ENCODE measurements around the gene ACVR2B. TPM values are rescaled to one million over a fixed set of nuclear protein-coding genes. Genes with fewer than 3 reads are reported as not detected.

ACVR2B gene
- total RNA-seq, 2 experiments from 2014 or later = 4.5 to 4.7 TPM

DNA sequence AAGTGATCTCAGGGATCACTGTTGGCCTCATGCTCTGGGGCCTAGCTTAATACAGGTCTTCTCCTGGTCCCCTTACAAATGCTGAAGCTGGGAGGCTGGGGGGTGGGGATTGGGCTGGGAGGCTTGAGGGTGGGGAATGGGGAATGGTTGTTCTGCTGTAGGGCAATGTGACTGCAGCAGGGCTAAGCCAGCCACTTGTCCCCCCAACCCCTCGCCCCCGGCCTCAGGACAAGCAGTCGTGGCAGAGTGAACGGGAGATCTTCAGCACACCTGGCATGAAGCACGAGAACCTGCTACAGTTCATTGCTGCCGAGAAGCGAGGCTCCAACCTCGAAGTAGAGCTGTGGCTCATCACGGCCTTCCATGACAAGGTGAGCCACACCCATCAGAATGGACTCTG, 25.2 kb downstream of the ACVR2B start:
- Mint-ChIP-seq H3K27ac (no peak overlapping the region), H3K27me3 (ENCODE audit: low read depth) (no peaks in the 10 kb centered on the region), H3K9me3 (ENCODE audit: insufficient read depth) (no peaks in the 10 kb centered on the region), H3K36me3 (ENCODE audit: low read depth) (peaks cover 5% of the 10 kb centered on the region), H3K4me1 (ENCODE audit: low read depth) (no peaks in the 10 kb centered on the region), H3K4me3 (no peak overlapping the region)
- ATAC-seq (no peak), DNase-seq (peak; percentile 17)
- ChIA-PET CTCF (interaction anchor here (1.4 to 6.5 kb wide), 5 partner anchors 11 to 362 kb away, joined by 5 to 69 read pairs (median 8); partner anchors contain the start of gene XYLB), POLR2A (no interaction called here)

DNA sequence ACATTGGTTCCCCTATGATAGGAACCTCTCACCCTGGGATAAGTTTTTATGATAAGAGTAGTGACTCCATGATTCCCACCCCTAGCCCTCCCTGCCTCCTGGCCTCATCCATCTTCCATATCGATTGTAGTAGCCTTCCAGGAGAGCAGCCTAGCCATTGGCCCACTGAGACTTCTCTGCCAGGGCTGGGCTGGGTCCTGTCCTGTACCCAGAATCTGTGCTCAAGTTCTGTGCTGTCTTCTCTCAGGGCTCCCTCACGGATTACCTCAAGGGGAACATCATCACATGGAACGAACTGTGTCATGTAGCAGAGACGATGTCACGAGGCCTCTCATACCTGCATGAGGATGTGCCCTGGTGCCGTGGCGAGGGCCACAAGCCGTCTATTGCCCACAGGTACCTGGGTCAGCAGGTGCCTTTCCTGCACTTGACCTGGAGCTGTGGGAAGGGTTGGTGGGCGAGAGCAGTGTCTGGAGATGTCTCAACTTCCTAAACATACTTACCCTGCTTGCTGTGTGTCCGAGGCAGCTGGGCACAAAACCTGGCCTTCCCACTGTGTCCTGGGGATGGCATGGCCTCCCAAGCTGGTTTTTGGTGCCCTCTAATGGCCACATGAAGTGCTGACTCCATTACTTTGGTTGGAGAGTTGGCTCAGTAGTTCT, 25.9 kb downstream of the ACVR2B start:
- Mint-ChIP-seq H3K36me3 (ENCODE audit: low read depth) (peaks cover 5% of the 10 kb centered on the region), H3K9me3 (ENCODE audit: insufficient read depth) (no peaks in the 10 kb centered on the region), H3K27ac (no peak overlapping the region), H3K4me1 (ENCODE audit: low read depth) (no peaks in the 10 kb centered on the region), H3K27me3 (ENCODE audit: low read depth) (no peaks in the 10 kb centered on the region), H3K4me3 (no peak overlapping the region)
- ATAC-seq (peak; percentile 71), DNase-seq (peak; percentile 59)
- ChIA-PET POLR2A (no interaction called here), CTCF (interaction anchor here (0.7 to 6.5 kb wide), 22 partner anchors 9 to 362 kb away, joined by 3 to 69 read pairs (median 5); partner anchors contain the start of gene XYLB)

DNA sequence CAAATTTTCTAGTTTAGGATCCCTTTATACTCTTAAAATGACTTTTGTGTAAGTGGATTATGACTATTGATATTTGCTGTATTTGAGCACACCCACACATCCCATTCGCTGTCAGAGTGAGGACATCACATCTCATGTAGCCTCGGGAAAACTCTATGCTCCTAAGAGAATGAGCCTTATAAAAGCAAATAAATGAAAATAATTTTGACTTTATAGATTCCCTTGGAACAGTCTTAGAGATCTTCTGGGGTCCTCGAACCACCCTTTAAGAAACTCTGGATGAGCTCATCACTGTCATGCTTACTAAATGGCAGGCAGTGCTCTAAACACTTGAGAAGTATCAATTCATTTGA, 26.4 kb downstream of the ACVR2B start:
- ChIA-PET CTCF (interaction anchor here (0.8 to 6.5 kb wide), 29 partner anchors 9 to 363 kb away, joined by 3 to 69 read pairs (median 5); partner anchors contain the start of genes EXOG and XYLB), POLR2A (no interaction called here)
- Mint-ChIP-seq H3K27me3 (ENCODE audit: low read depth) (no peaks in the 10 kb centered on the region), H3K27ac (no peak overlapping the region), H3K36me3 (ENCODE audit: low read depth) (peaks cover 5% of the 10 kb centered on the region), H3K4me3 (no peak overlapping the region), H3K4me1 (ENCODE audit: low read depth) (no peaks in the 10 kb centered on the region), H3K9me3 (ENCODE audit: insufficient read depth) (no peaks in the 10 kb centered on the region)
- DNase-seq (no peak), ATAC-seq (no peak)

GRCh38 chr3:38480930-38481329, 27.2 kb downstream of the ACVR2B start:
- ChIA-PET POLR2A (no interaction called here), CTCF (interaction anchor here (0.6 to 6.5 kb wide), 24 partner anchors 10 to 361 kb away, joined by 3 to 69 read pairs (median 4); partner anchors contain the start of genes EXOG and XYLB)
- no peak overlapping the region for H3K27ac Mint-ChIP-seq
- H3K9me3 Mint-ChIP-seq (ENCODE audit: insufficient read depth) = no peaks in the 10 kb centered on the region
- no peak overlapping the region for H3K4me3 Mint-ChIP-seq
- DNase-seq (peak; percentile 16), ATAC-seq (no peak)
- H3K27me3 Mint-ChIP-seq (ENCODE audit: low read depth) = no peaks in the 10 kb centered on the region
- H3K4me1 Mint-ChIP-seq (ENCODE audit: low read depth) = no peaks in the 10 kb centered on the region
- peaks cover 5% of the 10 kb centered on the region for H3K36me3 Mint-ChIP-seq (ENCODE audit: low read depth)

- DNase-seq (no peak), ATAC-seq (no peak)
- Mint-ChIP-seq H3K4me3 (no peak overlapping the region), H3K9me3 (ENCODE audit: insufficient read depth) (no peaks in the 10 kb centered on the region), H3K4me1 (ENCODE audit: low read depth) (peaks cover 7% of the 10 kb centered on the region), H3K36me3 (ENCODE audit: low read depth) (peaks cover 5% of the 10 kb centered on the region), H3K27ac (no peak overlapping the region), H3K27me3 (ENCODE audit: low read depth) (no peaks in the 10 kb centered on the region)
- CTCF ChIA-PET = interaction anchor here (0.9 to 6.5 kb wide), 2 partner anchors 18 to 138 kb away, joined by 3 to 69 read pairs; partner anchors contain the start of gene XYLB
- POLR2A ChIA-PET = interaction anchor here (1.2 kb wide), 1 partner anchor 318 kb away, joined by 3 read pairs; the partner anchor contains the start of gene OXSR1
These were observed 29.3 kb downstream of the ACVR2B start for GRCh38 chr3:38482951-38483350.

DNA sequence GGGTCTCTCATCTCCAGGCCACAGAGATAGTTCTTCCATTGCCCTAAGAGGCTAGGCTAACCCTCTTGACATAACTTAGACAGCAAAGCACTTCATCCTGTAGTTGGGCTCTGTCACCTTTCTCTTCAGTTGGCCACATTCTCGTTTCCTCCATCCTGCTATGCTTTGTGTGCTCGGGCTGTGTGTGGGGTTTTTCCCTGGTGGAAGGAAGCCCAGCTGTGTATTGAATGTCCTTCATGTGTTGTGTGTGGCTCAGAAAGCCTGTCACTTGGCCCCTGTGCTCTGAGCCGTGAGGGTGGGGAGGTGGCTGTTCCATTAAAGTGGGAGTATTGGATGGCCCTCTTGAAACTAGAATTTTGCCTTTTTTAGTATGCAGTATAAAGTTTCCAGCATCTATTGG, 33.6 kb downstream of the ACVR2B start:
- Mint-ChIP-seq H3K27me3 (ENCODE audit: low read depth) (no peaks in the 10 kb centered on the region), H3K27ac (no peak overlapping the region), H3K9me3 (ENCODE audit: insufficient read depth) (no peaks in the 10 kb centered on the region), H3K4me3 (no peak overlapping the region), H3K4me1 (ENCODE audit: low read depth) (peaks cover 7% of the 10 kb centered on the region), H3K36me3 (ENCODE audit: low read depth) (peaks cover 2% of the 10 kb centered on the region)
- POLR2A ChIA-PET = no interaction called here
- ATAC-seq = no peak
- CTCF ChIA-PET = interaction anchor here (1.2 to 3.8 kb wide), 3 partner anchors 9 to 141 kb away, joined by 3 to 14 read pairs (median 11); partner anchors contain the start of genes EXOG and XYLB
- DNase-seq = no peak

- no peaks in the 10 kb centered on the region for H3K36me3 Mint-ChIP-seq (ENCODE audit: low read depth)
- peaks cover 7% of the 10 kb centered on the region for H3K4me1 Mint-ChIP-seq (ENCODE audit: low read depth)
- H3K27ac Mint-ChIP-seq = no peak overlapping the region
- ChIA-PET POLR2A (interaction anchor here (0.6 kb wide), 1 partner anchor 15 kb away, joined by 3 read pairs; no protein-coding TSS in a partner anchor), CTCF (interaction anchor here (3.0 to 3.8 kb wide), 2 partner anchors 33 to 142 kb away, joined by 11 to 14 read pairs; partner anchors contain the start of gene XYLB)
- DNase-seq (no peak), ATAC-seq (no peak)
- no peak overlapping the region for H3K4me3 Mint-ChIP-seq
- H3K27me3 Mint-ChIP-seq (ENCODE audit: low read depth) = no peaks in the 10 kb centered on the region
- H3K9me3 Mint-ChIP-seq (ENCODE audit: insufficient read depth) = no peaks in the 10 kb centered on the region
These were observed 35.3 kb downstream of the ACVR2B start for GRCh38 chr3:38488949-38489348.

- DNase-seq = no peak
- Mint-ChIP-seq H3K9me3 (ENCODE audit: insufficient read depth) (no peaks in the 10 kb centered on the region), H3K36me3 (ENCODE audit: low read depth) (no peaks in the 10 kb centered on the region), H3K27ac (no peak overlapping the region), H3K4me1 (ENCODE audit: low read depth) (peaks cover 7% of the 10 kb centered on the region), H3K27me3 (ENCODE audit: low read depth) (no peaks in the 10 kb centered on the region), H3K4me3 (no peak overlapping the region)
- POLR2A ChIA-PET = interaction anchor here (0.6 kb wide), 1 partner anchor 16 kb away, joined by 3 read pairs; no protein-coding TSS in a partner anchor
- CTCF ChIA-PET = interaction anchor here (0.9 to 3.8 kb wide), 4 partner anchors 10 to 162 kb away, joined by 3 to 14 read pairs (median 10); partner anchors contain the start of gene XYLB
- no peak for ATAC-seq
These were observed 36.1 kb downstream of the ACVR2B start for GRCh38 chr3:38489766-38490165.

DNA sequence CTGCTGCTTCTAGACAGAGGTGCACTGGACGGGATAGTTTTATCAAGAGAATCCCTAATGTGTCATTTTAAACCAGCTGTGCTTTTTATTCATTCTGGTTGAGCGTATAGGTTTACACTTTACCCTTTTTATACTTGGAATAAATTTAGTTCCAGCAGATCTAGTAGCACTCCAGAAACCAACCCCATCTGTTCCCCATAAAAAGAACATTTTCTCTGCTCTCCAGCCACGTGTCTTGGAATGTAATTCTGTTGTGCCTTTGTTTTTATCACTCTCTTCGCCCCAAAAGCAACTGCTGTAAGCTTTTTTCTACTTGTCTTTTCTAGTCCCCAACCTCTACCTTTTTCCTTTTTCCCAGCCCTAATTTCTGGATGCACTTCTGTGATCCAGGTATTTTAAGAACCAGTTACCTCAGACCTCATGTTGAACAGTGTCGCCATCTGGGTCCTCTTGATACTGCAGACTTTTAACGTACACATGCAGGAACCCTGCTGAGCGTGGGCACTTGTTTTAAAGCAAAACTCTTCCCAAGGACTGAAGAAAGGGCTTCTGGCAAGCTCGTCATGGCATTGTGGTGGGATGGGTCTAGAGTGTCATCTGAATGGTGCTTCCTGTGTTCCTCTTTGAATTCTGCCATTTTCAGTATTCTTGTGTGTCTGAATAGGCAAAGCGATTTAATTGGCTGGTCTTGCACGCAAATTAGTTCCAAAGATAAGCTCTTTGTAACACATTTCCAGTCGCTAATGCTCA, 36.8 kb downstream of the ACVR2B start:
- H3K4me3 Mint-ChIP-seq = no peak overlapping the region
- no peaks in the 10 kb centered on the region for H3K9me3 Mint-ChIP-seq (ENCODE audit: insufficient read depth)
- ChIA-PET POLR2A (no interaction called here), CTCF (interaction anchor here (0.9 to 3.8 kb wide), 4 partner anchors 11 to 161 kb away, joined by 3 to 14 read pairs (median 10); partner anchors contain the start of gene XYLB)
- H3K4me1 Mint-ChIP-seq (ENCODE audit: low read depth) = peaks cover 8% of the 10 kb centered on the region
- ATAC-seq = no peak
- H3K27me3 Mint-ChIP-seq (ENCODE audit: low read depth) = no peaks in the 10 kb centered on the region
- DNase-seq = no peak
- H3K36me3 Mint-ChIP-seq (ENCODE audit: low read depth) = no peaks in the 10 kb centered on the region
- H3K27ac Mint-ChIP-seq = no peak overlapping the region

DNA sequence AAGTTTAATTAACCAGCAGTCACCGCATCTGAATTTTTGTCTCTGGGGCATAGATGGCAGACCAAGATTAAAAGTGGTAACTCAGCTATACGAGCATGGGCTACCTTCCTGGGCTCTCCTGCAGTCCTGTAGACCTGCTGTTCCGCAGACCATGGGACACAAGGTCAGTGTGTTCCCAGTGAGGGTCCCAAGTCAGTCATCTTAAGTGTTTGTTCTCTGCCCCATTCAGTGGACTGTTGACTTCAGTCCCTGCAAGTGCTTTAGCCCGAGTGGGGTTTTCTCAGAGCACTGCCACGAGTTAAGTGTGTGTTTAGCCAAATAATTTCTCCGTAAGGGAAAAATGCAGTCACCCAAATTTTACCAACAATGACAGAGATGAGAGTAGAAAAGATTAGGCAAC, 37.5 kb downstream of the ACVR2B start:
- Mint-ChIP-seq H3K27ac (no peak overlapping the region), H3K27me3 (ENCODE audit: low read depth) (no peaks in the 10 kb centered on the region), H3K36me3 (ENCODE audit: low read depth) (no peaks in the 10 kb centered on the region), H3K4me1 (ENCODE audit: low read depth) (peaks cover 15% of the 10 kb centered on the region), H3K9me3 (ENCODE audit: insufficient read depth) (no peaks in the 10 kb centered on the region), H3K4me3 (no peak overlapping the region)
- DNase-seq (no peak), ATAC-seq (no peak)
- ChIA-PET POLR2A (no interaction called here), CTCF (interaction anchor here (1.4 to 3.8 kb wide), 3 partner anchors 12 to 145 kb away, joined by 6 to 14 read pairs (median 8); partner anchors contain the start of gene XYLB)

DNA sequence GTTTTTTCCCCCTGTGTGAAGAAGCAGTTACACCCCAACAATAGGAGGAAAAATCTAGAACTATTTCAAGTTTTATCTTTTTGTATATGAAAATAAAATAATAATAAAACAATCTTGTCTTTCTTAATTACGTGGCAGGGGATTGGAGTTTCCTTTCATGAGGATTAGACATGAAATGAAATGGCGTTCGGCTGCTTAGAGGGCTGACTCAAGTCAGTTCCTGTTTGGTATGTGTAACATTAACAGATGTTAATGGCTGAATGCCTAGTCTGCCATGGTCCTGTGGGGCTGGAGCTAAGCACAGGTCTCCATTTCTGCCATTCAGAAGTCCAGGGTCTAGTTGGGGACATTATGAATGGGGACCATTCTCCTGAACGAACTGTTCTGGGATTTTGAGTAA, 39.3 kb downstream of the ACVR2B start:
- Mint-ChIP-seq H3K27me3 (ENCODE audit: low read depth) (no peaks in the 10 kb centered on the region), H3K9me3 (ENCODE audit: insufficient read depth) (no peaks in the 10 kb centered on the region), H3K36me3 (ENCODE audit: low read depth) (peaks cover 9% of the 10 kb centered on the region), H3K4me1 (ENCODE audit: low read depth) (peaks cover 16% of the 10 kb centered on the region), H3K4me3 (no peak overlapping the region), H3K27ac (no peak overlapping the region)
- ATAC-seq (no peak), DNase-seq (no peak)
- POLR2A ChIA-PET = no interaction called here
- CTCF ChIA-PET = interaction anchor here (0.9 to 11.6 kb wide), 5 partner anchors 12 to 163 kb away, joined by 3 to 118 read pairs (median 5); no protein-coding TSS in a partner anchor
